ENCODE measurements around the gene LSM14B.

- no peak for TF ChIP-seq EZH2 (IDR thresholded peaks at IDR 0.05; ENCODE audit: borderline replicate concordance, low read depth, low read length, poor library complexity, severe bottlenecking)
- TF ChIP-seq CTCF (conservative IDR thresholded peaks at IDR 0.05; ENCODE audit: low read depth, low read length): no peak
Observed at GRCh38 chr20:62156254-62156556, 33.9 kb downstream of the LSM14B start.
